Neutrophil (primary cell): Measurements from ENCODE around the gene MYLK4.

Source experiments
- H3K27ac ChIP-seq: fragments of 200-600 bp; sonication (generic); 2 replicates; pipeline ENCODE4 v1.5.1; 2016; ENCODE audit warnings: mild to moderate bottlenecking, moderate library complexity
- H3K27me3 ChIP-seq: fragments of 200-600 bp; sonication (generic); 2 replicates; pipeline ENCODE4 v1.6.0; 2016; ENCODE audit warnings: mild to moderate bottlenecking
- H3K36me3 ChIP-seq: fragments of 200-600 bp; sonication (generic); 2 replicates; pipeline ENCODE4 v1.5.1; 2017
- H3K4me1 ChIP-seq, 2 experiments: fragments of 200-600 bp in 1 of 2; sonication (generic) in 1 of 2; 1 replicate in 1 of 2; 2 replicates in 1 of 2; pipeline versions ENCODE4 v1.5.1 to v1.6.1; 2013 to 2016; ENCODE audit warnings: low read depth in 1 of 2, low read length in 1 of 2, mild to moderate bottlenecking in 1 of 2, moderate library complexity in 1 of 2; ENCODE audit not compliant: control insufficient read depth in 1 of 2, insufficient read depth in 1 of 2
- H3K4me3 ChIP-seq, 2 experiments: fragments of 200-600 bp in 1 of 2; sonication (generic) in 1 of 2; 1 replicate in 1 of 2; 2 replicates in 1 of 2; pipeline ENCODE4 v1.5.1; 2013 to 2016; ENCODE audit warnings: low read depth in 1 of 2, low read length in 1 of 2, mild to moderate bottlenecking in 1 of 2, moderate library complexity in 1 of 2
- H3K9me3 ChIP-seq: fragments of 200-600 bp; sonication (generic); 2 replicates; pipeline ENCODE4 v1.5.1; 2016
- CTCF ChIP-seq: fragments of 200-600 bp; sonication (generic); IDR thresholded peaks from 2 replicates; pipeline ENCODE4 v1.5.1; 2016; ENCODE audit warnings: antibody characterized with exemption

Gene MYLK4

GRCh38 chr6:2661651-2662050, 89.1 kb downstream of the MYLK4 start:
- H3K4me3 ChIP-seq, result no peak overlapping the region
- H3K9me3 ChIP-seq, result no peaks in the 10 kb centered on the region
- H3K36me3 ChIP-seq, result no peaks in the 10 kb centered on the region
- no peak overlapping the region for H3K27ac ChIP-seq
- no peak for TF ChIP-seq CTCF
- peaks cover 13 to 16% of the 10 kb centered on the region in 2 experiments for H3K4me1 ChIP-seq
- no peaks in the 10 kb centered on the region for H3K27me3 ChIP-seq

- H3K27me3 ChIP-seq, result no peaks in the 10 kb centered on the region
- TF ChIP-seq CTCF, result no peak
- no peaks in the 10 kb centered on the region for H3K36me3 ChIP-seq
- no peak overlapping the region for H3K4me3 ChIP-seq
- H3K4me1 ChIP-seq, result peaks cover 13 to 16% of the 10 kb centered on the region in 2 experiments
- H3K9me3 ChIP-seq, result no peaks in the 10 kb centered on the region
- no peak overlapping the region for H3K27ac ChIP-seq
Observed at GRCh38 chr6:2659882-2660281, 90.8 kb downstream of the MYLK4 start.

GRCh38 chr6:2659381-2659780, 91.3 kb downstream of the MYLK4 start:
- Histone ChIP-seq H3K36me3 (no peaks in the 10 kb centered on the region), H3K27ac (no peak overlapping the region), H3K4me1 (peaks cover 13 to 16% of the 10 kb centered on the region in 2 experiments), H3K4me3 (no peak overlapping the region), H3K9me3 (no peaks in the 10 kb centered on the region), H3K27me3 (no peaks in the 10 kb centered on the region)
- TF ChIP-seq CTCF, result no peak

- Histone ChIP-seq H3K27me3 (no peaks in the 10 kb centered on the region), H3K9me3 (no peaks in the 10 kb centered on the region), H3K36me3 (no peaks in the 10 kb centered on the region), H3K4me1 (peaks cover 11% of the 10 kb centered on the region in 2 experiments), H3K4me3 (no peak overlapping the region), H3K27ac (no peak overlapping the region)
- no peak for TF ChIP-seq CTCF
Observed at GRCh38 chr6:2658788-2659187, 91.9 kb downstream of the MYLK4 start.

- no peaks in the 10 kb centered on the region for H3K27me3 ChIP-seq
- H3K36me3 ChIP-seq, result no peaks in the 10 kb centered on the region
- H3K27ac ChIP-seq, result no peak overlapping the region
- H3K4me3 ChIP-seq, result no peak overlapping the region
- H3K9me3 ChIP-seq, result no peaks in the 10 kb centered on the region
- H3K4me1 ChIP-seq, result peaks cover 10 to 12% of the 10 kb centered on the region in 2 experiments
- no peak for TF ChIP-seq CTCF
Observed at GRCh38 chr6:2656460-2657079, 94.2 kb downstream of the MYLK4 start.
